DOHH2 (cell line): Measurements from ENCODE around the gene SH3RF3.

Experiments used
- H3F3A ChIP-seq: fragments of 200-600 bp; sonication (generic), shearing (Covaris generic); 2 replicates; pipeline ENCODE4 v1.6.0; 2016; ENCODE audit warnings: antibody characterized with exemption, mild to moderate bottlenecking; ENCODE audit not compliant: control insufficient read depth, insufficient read depth
- H3K27ac ChIP-seq: fragments of 200-600 bp; sonication (generic); 2 replicates; pipeline ENCODE4 v1.5.1; 2014; ENCODE audit warnings: low read depth, mild to moderate bottlenecking, low read length, moderate library complexity
- H3K27me3 ChIP-seq: fragments of 200-600 bp; sonication (generic); 2 replicates; pipeline ENCODE4 v1.6.1; 2014; ENCODE audit warnings: mild to moderate bottlenecking, low read length, mixed read lengths; ENCODE audit not compliant: control insufficient read depth
- H3K36me3 ChIP-seq: fragments of 200-600 bp; sonication (generic); 2 replicates; pipeline ENCODE4 v1.6.1; 2014; ENCODE audit warnings: mild to moderate bottlenecking, low read length, moderate library complexity, mixed read lengths; ENCODE audit not compliant: control insufficient read depth
- H3K4me1 ChIP-seq: fragments of 200-600 bp; sonication (generic); 2 replicates; pipeline ENCODE4 v1.6.1; 2014; ENCODE audit warnings: mild to moderate bottlenecking, low read length, mixed read lengths; ENCODE audit not compliant: control insufficient read depth
- H3K4me2 ChIP-seq: fragments of 200-600 bp; sonication (generic); 2 replicates; pipeline ENCODE4 v1.6.0; 2014; ENCODE audit warnings: mild to moderate bottlenecking, low read length, moderate library complexity
- H3K4me3 ChIP-seq: fragments of 200-600 bp; sonication (generic); 2 replicates; pipeline ENCODE4 v1.5.1; 2014; ENCODE audit warnings: mild to moderate bottlenecking, low read length, mixed read lengths
- H3K79me2 ChIP-seq: fragments of 200-600 bp; sonication (generic); 2 replicates; pipeline ENCODE4 v1.6.1; 2014; ENCODE audit warnings: mild to moderate bottlenecking, low read length, mixed read lengths; ENCODE audit not compliant: control insufficient read depth
- H3K9me2 ChIP-seq: fragments of 200-600 bp; sonication (generic); replicated peaks from 2 replicates; pipeline ENCODE4 v1.6.1; 2014; ENCODE audit warnings: mild to moderate bottlenecking, low read length, mixed read lengths; ENCODE audit not compliant: control insufficient read depth
- H3K9me3 ChIP-seq: fragments of 200-600 bp; sonication (generic); 2 replicates; pipeline ENCODE4 v1.6.1; 2014; ENCODE audit warnings: antibody characterized with exemption, low read length, mixed read lengths; ENCODE audit not compliant: control insufficient read depth, insufficient read depth
- H4K20me1 ChIP-seq: fragments of 200-600 bp; sonication (generic); 2 replicates; pipeline ENCODE4 v1.6.0; 2014; ENCODE audit warnings: low read depth, mild to moderate bottlenecking, antibody characterized with exemption, low read length, moderate library complexity; ENCODE audit not compliant: control insufficient read depth, insufficient read depth
- CTCF ChIP-seq: fragments of 200-600 bp; sonication (generic); IDR thresholded peaks from one replicate; pipeline ENCODE4 v1.5.1; 2014; ENCODE audit warnings: antibody characterized with exemption, mild to moderate bottlenecking, low read depth, low read length; ENCODE audit not compliant: poor library complexity, severe bottlenecking
- EZH2phosphoT487 ChIP-seq: fragments of 200-600 bp; sonication (generic); IDR thresholded peaks from 2 replicates; pipeline ENCODE4 v1.6.1; 2017; ENCODE audit warnings: borderline replicate concordance, mild to moderate bottlenecking, antibody characterized with exemption, low read length, moderate library complexity, mixed read lengths

Gene SH3RF3

GRCh38 chr2:109148991-109149645 lies 20.1 kb downstream of the SH3RF3 start:
- Histone ChIP-seq H3K4me1 (no peaks in the 10 kb centered on the region), H3K4me2 (no peak overlapping the region), H3K9me2 (no peaks in the 10 kb centered on the region), H3K9me3 (no peaks in the 10 kb centered on the region), H3K4me3 (no peak overlapping the region), H3K27ac (no peak overlapping the region), H3K79me2 (no peaks in the 10 kb centered on the region), H3F3A (no peaks in the 10 kb centered on the region), H3K27me3 (no peaks in the 10 kb centered on the region), H3K36me3 (no peaks in the 10 kb centered on the region), H4K20me1 (no peaks in the 10 kb centered on the region)
- TF ChIP-seq EZH2phosphoT487 (no peak), CTCF (no peak)

DNA sequence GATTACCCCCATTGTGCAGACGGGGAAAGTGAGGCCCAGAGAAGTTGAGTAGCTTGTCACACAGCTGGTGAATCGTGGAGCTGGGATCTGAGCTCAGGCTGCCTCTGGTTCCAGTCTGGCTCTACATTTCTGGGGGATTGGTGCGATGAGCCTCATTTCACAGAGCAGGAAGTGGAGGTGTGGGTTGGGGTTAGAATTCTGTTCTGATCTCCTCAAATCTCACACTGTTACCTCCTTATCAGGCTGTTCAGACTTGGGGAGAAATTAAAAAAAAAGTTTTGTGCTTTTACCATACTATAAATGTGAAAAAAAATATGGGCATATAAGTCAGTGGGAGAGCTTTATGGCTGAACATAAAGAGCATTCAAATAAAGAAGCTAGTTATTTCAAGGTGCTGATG lies 21.6 kb downstream of the SH3RF3 start:
- Histone ChIP-seq H3F3A (no peaks in the 10 kb centered on the region), H3K9me3 (no peaks in the 10 kb centered on the region), H3K79me2 (no peaks in the 10 kb centered on the region), H3K27ac (no peak overlapping the region), H4K20me1 (no peaks in the 10 kb centered on the region), H3K4me1 (no peaks in the 10 kb centered on the region), H3K4me2 (no peak overlapping the region), H3K4me3 (no peak overlapping the region), H3K27me3 (no peaks in the 10 kb centered on the region), H3K9me2 (no peaks in the 10 kb centered on the region), H3K36me3 (no peaks in the 10 kb centered on the region)
- TF ChIP-seq EZH2phosphoT487 (no peak), CTCF (no peak)

DNA sequence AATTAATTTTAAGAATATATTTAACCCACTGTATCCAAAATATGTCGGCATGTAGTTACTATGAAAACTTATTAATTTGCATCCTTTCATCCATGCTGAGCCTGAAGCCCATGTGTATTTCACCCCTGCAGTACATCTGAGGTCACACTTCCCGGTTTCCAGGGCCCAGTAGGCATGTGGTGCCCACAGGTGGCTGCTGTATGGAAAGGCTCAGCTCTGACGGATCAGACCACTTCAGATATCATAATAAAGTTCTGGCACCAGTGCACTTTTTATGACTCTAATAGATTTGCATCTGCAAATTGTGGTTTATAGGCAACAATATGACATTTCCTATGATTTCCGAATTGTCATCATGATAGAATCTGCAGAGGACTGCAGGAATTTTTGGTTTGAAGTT lies 22.5 kb downstream of the SH3RF3 start:
- no peak overlapping the region for H3K4me3 ChIP-seq
- TF ChIP-seq EZH2phosphoT487 (no peak), CTCF (no peak)
- H3K4me1 ChIP-seq = no peaks in the 10 kb centered on the region
- no peaks in the 10 kb centered on the region for H3F3A ChIP-seq
- no peaks in the 10 kb centered on the region for H3K9me3 ChIP-seq
- no peaks in the 10 kb centered on the region for H4K20me1 ChIP-seq
- no peak overlapping the region for H3K27ac ChIP-seq
- H3K79me2 ChIP-seq = no peaks in the 10 kb centered on the region
- H3K9me2 ChIP-seq = no peaks in the 10 kb centered on the region
- H3K27me3 ChIP-seq = no peaks in the 10 kb centered on the region
- no peaks in the 10 kb centered on the region for H3K36me3 ChIP-seq
- H3K4me2 ChIP-seq = no peak overlapping the region
